MCF 10A (cell line): Measurements from ENCODE around the gene P2RX3. TPM values are rescaled to one million over a fixed set of nuclear protein-coding genes. Genes with fewer than 3 reads are reported as not detected.
A peak's percentile ranks its signal among the peaks of the same experiment; 100 is the strongest.

ENCODE experiments used
- BruUV-seq: library from RNA; stranded (reverse); fragments of 400-500 nt; replicated peaks from 2 replicates; lab custom pipeline; 2021; lab: Mats Ljungman, UMichigan
- CTCF ChIA-PET: fragments of 300-600 bp; sonication (Branson Sonifier 250); formaldehyde crosslinking; extraction: SDS; loops from one replicate; lab custom pipeline; 2021; ENCODE audit warnings: antibody characterized with exemption, inconsistent platforms; lab: Yijun Ruan, JAX
- POLR2A ChIA-PET: fragments of 300-600, 350-650 bp; sonication (Branson Sonifier 250); formaldehyde crosslinking; extraction: SDS; loops from one replicate; lab custom pipeline; 2020; ENCODE audit warnings: antibody characterized with exemption, inconsistent platforms; lab: Yijun Ruan, JAX
- DNase-seq: peaks from one replicate; pipeline ENCODE4 v3.0.0-alpha.2; 2018; ENCODE audit not compliant: unreplicated experiment
- H3K27ac Mint-ChIP-seq: one replicate; pipeline ENCODE4 v1.8.0; 2022; ENCODE audit warnings: mild to moderate bottlenecking, low read depth, mixed read lengths; ENCODE audit not compliant: unreplicated experiment
- H3K27me3 Mint-ChIP-seq: one replicate; pipeline ENCODE4 v1.8.0; 2022; ENCODE audit warnings: mixed read lengths; ENCODE audit not compliant: insufficient read depth, unreplicated experiment
- H3K36me3 Mint-ChIP-seq: one replicate; pipeline ENCODE4 v1.8.0; 2022; ENCODE audit warnings: mild to moderate bottlenecking, moderate library complexity, mixed read lengths; ENCODE audit not compliant: insufficient read depth, unreplicated experiment
- H3K4me1 Mint-ChIP-seq: one replicate; pipeline ENCODE4 v1.8.0; 2022; ENCODE audit warnings: mixed read lengths; ENCODE audit not compliant: insufficient read depth, unreplicated experiment
- H3K4me3 Mint-ChIP-seq: one replicate; pipeline ENCODE4 v1.8.0; 2022; ENCODE audit warnings: mild to moderate bottlenecking, moderate library complexity, mixed read lengths; ENCODE audit not compliant: unreplicated experiment
- H3K9me3 Mint-ChIP-seq: one replicate; pipeline ENCODE4 v1.8.0; 2022; ENCODE audit warnings: mixed read lengths; ENCODE audit not compliant: unreplicated experiment
- CTCF ChIP-seq: fragments of 200-600 bp; IDR thresholded peaks from one replicate; pipeline ENCODE4 v1.8.0; 2022; ENCODE audit warnings: antibody characterized with exemption, mild to moderate bottlenecking; ENCODE audit not compliant: unreplicated experiment
- intact Hi-C: fragments of 100-400 bp; cut with micrococcal nuclease; formaldehyde crosslinking; loops from 2 replicates; pipeline ENCODE4 v1.14.1; 2022
- total RNA-seq: library from RNA; stranded (reverse); gene quantifications from 2 replicates; pipeline ENCODE4 v1.2.3, GENCODE V29; 2022

Gene P2RX3
- total RNA-seq, 1 experiment from 2014 or later, result not detected

GRCh38 chr11:57407941-57408475 is 69.9 kb downstream of the P2RX3 start:
- intact Hi-C loops, result no loop called here
- no peak for DNase-seq
- Mint-ChIP-seq H3K9me3 (no peaks in the 10 kb centered on the region), H3K36me3 (peaks cover 73% of the 10 kb centered on the region), H3K27me3 (no peaks in the 10 kb centered on the region), H3K4me1 (peaks cover 13% of the 10 kb centered on the region), H3K4me3 (no peak overlapping the region), H3K27ac (no peak overlapping the region)
- no peak for TF ChIP-seq CTCF
- BruUV-seq, result no TSS peak
- POLR2A ChIA-PET, result no interaction called here
- CTCF ChIA-PET, result no interaction called here

- CTCF ChIA-PET, result interaction anchor here (0.5 kb wide), 1 partner anchor 84 kb away, joined by 4 read pairs; no protein-coding TSS in a partner anchor
- H3K4me1 Mint-ChIP-seq, result peaks cover 21% of the 10 kb centered on the region
- no TSS peak for BruUV-seq
- no peaks in the 10 kb centered on the region for H3K27me3 Mint-ChIP-seq
- DNase-seq, result no peak
- POLR2A ChIA-PET, result no interaction called here
- peaks cover 81% of the 10 kb centered on the region for H3K36me3 Mint-ChIP-seq
- H3K27ac Mint-ChIP-seq, result no peak overlapping the region
- TF ChIP-seq CTCF, result no peak
- no peaks in the 10 kb centered on the region for H3K9me3 Mint-ChIP-seq
- intact Hi-C loops, result no loop called here
- H3K4me3 Mint-ChIP-seq, result no peak overlapping the region
Measured at GRCh38 chr11:57408771-57409170, 70.6 kb downstream of the P2RX3 start.

GRCh38 chr11:57409321-57410100 is 71.4 kb downstream of the P2RX3 start:
- CTCF ChIA-PET, result interaction anchor here (0.5 to 0.6 kb wide), 3 partner anchors 84 to 356 kb away, joined by 3 to 4 read pairs (median 3); no protein-coding TSS in a partner anchor
- Mint-ChIP-seq H3K27me3 (no peaks in the 10 kb centered on the region), H3K4me3 (no peak overlapping the region), H3K27ac (no peak overlapping the region), H3K36me3 (peaks cover 84% of the 10 kb centered on the region), H3K4me1 (peaks cover 23% of the 10 kb centered on the region), H3K9me3 (no peaks in the 10 kb centered on the region)
- DNase-seq, result no peak
- BruUV-seq, result no TSS peak
- POLR2A ChIA-PET, result no interaction called here
- no peak for TF ChIP-seq CTCF
- intact Hi-C loops, result no loop called here

- no peak for TF ChIP-seq CTCF
- no TSS peak for BruUV-seq
- Mint-ChIP-seq H3K9me3 (no peaks in the 10 kb centered on the region), H3K36me3 (peaks cover 85% of the 10 kb centered on the region), H3K27me3 (no peaks in the 10 kb centered on the region), H3K4me3 (no peak overlapping the region), H3K27ac (no peak overlapping the region), H3K4me1 (peaks cover 23% of the 10 kb centered on the region)
- ChIA-PET POLR2A (no interaction called here), CTCF (interaction anchor here (0.6 kb wide), 2 partner anchors 116 to 355 kb away, joined by 3 read pairs; no protein-coding TSS in a partner anchor)
- intact Hi-C loops, result no loop called here
- DNase-seq, result peak; percentile 35
Measured at GRCh38 chr11:57410287-57410686, 72.1 kb downstream of the P2RX3 start.
